Bronchial epithelial cell (primary cell): Measurements from ENCODE around the gene CACNB2. TPM values are rescaled to one million over a fixed set of nuclear protein-coding genes. Genes with fewer than 3 reads are reported as not detected.
"Not testable (repeated sequence)": the region's sequence is repeated elsewhere in the genome, so short reads cannot be mapped to it uniquely, and the experiment has no call there.

Experiments used
- DNase-seq: peaks from one replicate; pipeline ENCODE4 v3.0.0-alpha.2; 2010; ENCODE audit warnings: low read depth
- FAIRE-seq: peaks from 2 replicates; lab custom pipeline; 2011; peaks lifted over from hg19 to GRCh38; lab: Jason Lieb, UNC
- H3K27me3 ChIP-seq: 2 replicates; pipeline ENCODE4 v1.5.1; 2011; ENCODE audit warnings: low read length; ENCODE audit not compliant: control insufficient read depth, insufficient read depth
- H3K36me3 ChIP-seq: 2 replicates; pipeline ENCODE4 v1.5.1; 2011; ENCODE audit warnings: low read length; ENCODE audit not compliant: control insufficient read depth, insufficient read depth
- H3K4me3 ChIP-seq: 2 replicates; pipeline ENCODE4 v1.5.1; 2011; ENCODE audit warnings: mild to moderate bottlenecking, low read depth, low read length, control low read depth
- total RNA-seq: library from RNA; depleted of rRNA; stranded (reverse); fragments of >200 nt; gene quantifications from 2 replicates; pipeline ENCODE4 v1.2.1, GENCODE V29; 2014
- TF ChIP-seq, protein P1 (sequence below): IDR thresholded peaks from 2 replicates; pipeline ENCODE4 v1.5.1; 2011; ENCODE audit warnings: mild to moderate bottlenecking, moderate library complexity, low read length, control low read depth, inconsistent platforms; ENCODE audit not compliant: insufficient read depth, severe bottlenecking

Gene CACNB2
- total RNA-seq, 1 donor from 2014 or later = not detected

GRCh38 chr10:18582803-18583202 lies 442.6 kb downstream of the CACNB2 start:
- no peak for DNase-seq
- no peak for FAIRE-seq
- Histone ChIP-seq H3K36me3 (no peaks in the 10 kb centered on the region), H3K4me3 (no peak overlapping the region), H3K27me3 (no peaks in the 10 kb centered on the region)
- TF ChIP-seq, protein P1, sequence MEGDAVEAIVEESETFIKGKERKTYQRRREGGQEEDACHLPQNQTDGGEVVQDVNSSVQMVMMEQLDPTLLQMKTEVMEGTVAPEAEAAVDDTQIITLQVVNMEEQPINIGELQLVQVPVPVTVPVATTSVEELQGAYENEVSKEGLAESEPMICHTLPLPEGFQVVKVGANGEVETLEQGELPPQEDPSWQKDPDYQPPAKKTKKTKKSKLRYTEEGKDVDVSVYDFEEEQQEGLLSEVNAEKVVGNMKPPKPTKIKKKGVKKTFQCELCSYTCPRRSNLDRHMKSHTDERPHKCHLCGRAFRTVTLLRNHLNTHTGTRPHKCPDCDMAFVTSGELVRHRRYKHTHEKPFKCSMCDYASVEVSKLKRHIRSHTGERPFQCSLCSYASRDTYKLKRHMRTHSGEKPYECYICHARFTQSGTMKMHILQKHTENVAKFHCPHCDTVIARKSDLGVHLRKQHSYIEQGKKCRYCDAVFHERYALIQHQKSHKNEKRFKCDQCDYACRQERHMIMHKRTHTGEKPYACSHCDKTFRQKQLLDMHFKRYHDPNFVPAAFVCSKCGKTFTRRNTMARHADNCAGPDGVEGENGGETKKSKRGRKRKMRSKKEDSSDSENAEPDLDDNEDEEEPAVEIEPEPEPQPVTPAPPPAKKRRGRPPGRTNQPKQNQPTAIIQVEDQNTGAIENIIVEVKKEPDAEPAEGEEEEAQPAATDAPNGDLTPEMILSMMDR = no peak

GRCh38 chr10:18583575-18584270 lies 443.5 kb downstream of the CACNB2 start:
- TF ChIP-seq, protein P1 = no peak
- Histone ChIP-seq H3K27me3 (no peaks in the 10 kb centered on the region), H3K4me3 (no peak overlapping the region), H3K36me3 (peaks cover 3% of the 10 kb centered on the region)
- peak; percentile 18 for DNase-seq
- FAIRE-seq = no peak

DNA sequence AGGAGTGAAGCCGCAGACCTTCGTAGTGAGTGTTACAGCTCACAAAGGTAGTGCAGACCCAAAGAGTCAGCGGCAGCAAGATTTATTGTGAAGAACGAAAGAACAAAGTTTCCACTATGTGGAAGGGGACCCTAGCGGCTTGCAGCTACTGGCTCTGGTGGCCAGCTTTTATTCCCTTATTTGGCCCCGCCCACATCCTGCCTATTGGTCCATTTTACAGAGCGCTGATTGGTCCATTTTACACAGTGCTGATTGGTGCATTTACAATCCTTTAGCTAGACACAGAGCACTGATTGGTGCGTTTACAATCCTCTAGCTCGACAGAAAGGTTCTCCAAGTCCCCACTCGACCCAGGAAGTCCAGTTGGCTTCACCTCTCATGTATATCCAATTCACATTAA lies 446.4 kb downstream of the CACNB2 start:
- not testable (repeated sequence) for H3K36me3 ChIP-seq, H3K27me3 ChIP-seq, DNase-seq, FAIRE-seq, H3K4me3 ChIP-seq

DNA sequence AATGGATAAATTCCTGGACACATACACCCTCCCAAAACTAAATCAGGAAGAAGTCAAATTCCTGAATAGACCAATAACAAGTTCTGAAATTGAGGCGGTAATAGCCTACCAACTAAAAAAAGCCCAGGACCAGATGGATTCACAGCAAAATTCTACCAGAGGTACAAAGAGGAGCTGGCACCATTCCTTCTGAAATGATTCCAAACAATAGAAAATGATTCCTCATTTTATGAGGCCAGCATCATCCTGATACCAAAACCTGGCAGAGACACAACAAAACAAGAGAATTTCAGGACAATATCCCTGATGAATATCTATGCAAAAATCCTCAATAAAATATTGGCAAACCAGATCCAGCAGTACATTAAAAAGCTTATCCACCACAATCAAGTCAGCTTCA lies 450.9 kb downstream of the CACNB2 start:
- not testable (repeated sequence) for H3K36me3 ChIP-seq, DNase-seq, FAIRE-seq, H3K4me3 ChIP-seq, H3K27me3 ChIP-seq

Other genes starting within 250 kb of the CACNB2 start
- not detected in 2 replicates for gene SLC39A12, start 188.5 kb upstream of the CACNB2 start, total RNA-seq